Measurements from ENCODE around the gene SPAG9.
"Not testable (repeated sequence)": the region's sequence is repeated elsewhere in the genome, so short reads cannot be mapped to it uniquely, and the experiment has no call there.

SPAG9 gene

DNA sequence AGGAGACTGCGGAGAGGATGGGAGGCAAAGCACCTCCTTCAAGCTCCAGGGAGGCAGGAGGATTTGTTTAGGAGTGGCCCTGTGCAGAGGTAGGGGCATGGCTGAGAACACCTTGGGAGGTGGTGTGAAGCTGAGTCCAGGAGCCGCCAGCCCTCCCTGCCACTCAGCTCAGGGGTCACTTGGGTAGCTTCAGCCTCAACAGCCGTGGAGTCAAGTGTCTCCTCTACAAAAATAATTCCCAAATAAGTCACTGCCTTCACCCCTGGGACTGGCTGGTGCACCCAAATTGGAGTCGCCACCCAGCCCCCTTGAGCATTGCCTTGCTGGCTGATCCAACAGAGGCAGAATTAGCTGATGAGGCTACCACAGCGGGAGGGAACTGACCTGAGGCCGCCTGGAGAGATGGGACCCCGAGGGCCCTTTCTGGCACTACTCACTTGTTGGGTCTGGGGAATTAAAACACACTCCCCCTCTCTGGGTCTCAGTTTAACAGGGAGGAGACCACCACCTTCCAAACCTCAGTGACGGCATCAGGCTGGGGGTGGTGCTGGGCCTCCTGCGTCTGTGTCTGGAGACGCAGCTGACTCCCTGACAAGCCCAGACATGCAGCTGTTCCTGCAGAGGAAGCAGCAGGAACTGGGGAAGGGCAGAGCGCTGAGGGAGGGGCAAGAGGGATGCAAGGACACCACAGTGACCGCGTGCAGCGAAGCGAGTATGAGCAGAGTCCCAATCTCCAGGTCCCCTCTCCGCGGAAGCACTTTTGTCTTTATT is 166.7 kb downstream of the SPAG9 start:
- DNase-seq (ENCODE audit: low spot score): no peak

DNA sequence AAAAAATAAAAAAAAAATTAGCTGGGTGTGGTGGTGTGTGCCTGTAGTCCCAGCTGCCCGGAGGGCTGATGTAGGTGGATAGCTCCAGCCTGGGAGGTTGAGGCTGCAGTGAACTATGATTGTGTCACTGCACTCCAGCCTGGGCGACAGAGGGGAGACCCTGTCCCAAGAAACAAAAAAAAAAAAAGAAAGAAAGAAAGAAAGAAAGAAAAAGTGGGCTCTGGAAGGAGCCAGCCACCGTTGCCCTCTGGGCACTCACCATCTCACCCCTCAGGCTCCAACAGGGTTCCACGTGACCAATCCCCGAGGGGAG is 167.2 kb downstream of the SPAG9 start:
- DNase-seq (ENCODE audit: low spot score): no peak

DNA sequence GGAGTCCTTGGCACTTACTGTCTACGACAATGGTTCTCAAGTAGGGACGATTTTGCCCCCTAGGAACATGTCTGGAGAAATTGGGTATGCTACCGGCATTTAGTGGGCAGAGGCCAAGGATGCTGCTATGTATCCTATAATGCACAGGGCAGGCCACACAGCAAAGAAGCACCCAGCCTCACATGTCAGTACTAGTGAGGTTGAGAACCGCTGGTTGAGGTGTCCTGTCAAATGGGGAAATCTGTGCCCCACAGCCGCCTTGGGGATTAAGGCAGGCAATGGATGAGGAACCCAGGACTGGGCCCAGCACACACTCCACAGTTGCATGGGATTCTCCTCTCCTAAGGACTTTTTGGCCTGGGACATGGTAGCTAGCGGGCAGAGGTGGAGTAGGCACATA is 167.8 kb downstream of the SPAG9 start:
- DNase-seq (ENCODE audit: low spot score): no peak

GRCh38 chr17:50952013-50952412 is 168.7 kb downstream of the SPAG9 start:
- DNase-seq (ENCODE audit: low spot score): peak; percentile 43

DNA sequence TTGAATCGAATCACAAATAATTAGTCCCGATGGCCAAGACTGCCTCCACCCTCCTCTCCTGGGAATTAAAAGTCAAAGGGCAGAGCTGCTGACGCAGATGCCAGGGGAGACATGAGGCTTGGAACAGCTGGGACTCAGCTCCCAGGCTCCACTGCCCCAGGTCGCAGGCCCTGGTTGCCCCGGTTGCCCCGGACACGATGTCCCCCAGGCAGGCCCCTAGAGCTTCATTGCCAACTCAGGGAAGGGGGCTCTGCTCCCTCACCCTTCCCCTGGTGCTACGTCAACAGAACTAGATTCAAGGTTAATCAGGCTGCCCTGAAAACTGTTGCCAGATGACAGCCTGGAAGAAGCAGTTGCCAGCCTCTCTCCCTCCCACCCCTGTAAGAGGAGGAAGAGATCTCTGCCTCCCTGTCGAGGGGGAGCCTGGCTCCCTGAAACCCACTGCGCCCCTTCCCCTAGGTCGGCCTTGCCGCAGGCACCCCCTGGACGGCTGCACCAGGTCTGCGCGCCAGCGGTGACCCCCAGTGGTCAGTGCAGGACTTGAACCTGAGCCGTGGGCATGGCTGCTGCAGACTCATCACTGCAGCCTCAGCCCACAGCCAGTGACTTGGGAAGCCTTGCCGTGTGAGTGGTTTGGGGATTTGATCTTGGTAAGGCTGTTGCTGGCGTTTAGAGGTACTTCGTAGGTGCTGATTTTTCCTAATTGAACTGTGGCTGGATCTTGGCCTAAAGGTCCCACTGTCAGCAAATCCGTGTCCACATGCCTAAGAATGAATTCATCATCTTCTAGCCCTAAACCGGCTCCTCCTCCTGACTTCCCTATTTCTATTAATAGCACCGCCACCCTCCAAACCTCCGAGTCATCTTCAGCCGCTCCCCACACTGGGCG is 170.4 kb downstream of the SPAG9 start:
- peak; percentile 91 for DNase-seq (ENCODE audit: low spot score)

GRCh38 chr17:50949128-50949988 is 171.3 kb downstream of the SPAG9 start:
- no peak for DNase-seq (ENCODE audit: low spot score)

DNA sequence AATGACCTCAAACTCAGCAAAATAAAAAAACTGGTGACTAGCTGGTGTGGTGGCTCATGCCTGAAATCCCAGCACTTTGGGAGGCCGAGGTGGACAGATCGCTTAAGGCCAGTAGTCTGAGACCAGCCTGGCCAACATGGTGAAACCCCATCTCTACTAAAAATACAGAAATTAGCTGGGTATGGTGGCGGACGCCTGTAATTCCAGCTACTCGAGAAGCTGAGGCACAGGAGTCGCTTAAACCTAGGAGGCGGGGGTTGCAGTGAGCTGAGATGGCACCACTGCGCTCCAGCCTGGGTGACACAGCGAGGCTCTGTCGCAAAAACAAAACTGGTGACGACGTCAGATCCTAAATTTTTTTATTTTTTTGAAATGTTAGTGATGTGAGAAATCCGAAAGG is 172.0 kb downstream of the SPAG9 start:
- DNase-seq (ENCODE audit: low spot score): no peak

GRCh38 chr17:50947782-50948543 is 172.7 kb downstream of the SPAG9 start:
- no peak for DNase-seq (ENCODE audit: low spot score)

- no peak for DNase-seq (ENCODE audit: low spot score)
Observed at GRCh38 chr17:50946891-50947781, 173.5 kb downstream of the SPAG9 start.

- DNase-seq (ENCODE audit: low spot score): no peak
Observed at GRCh38 chr17:50946223-50946890, 174.3 kb downstream of the SPAG9 start.

DNA sequence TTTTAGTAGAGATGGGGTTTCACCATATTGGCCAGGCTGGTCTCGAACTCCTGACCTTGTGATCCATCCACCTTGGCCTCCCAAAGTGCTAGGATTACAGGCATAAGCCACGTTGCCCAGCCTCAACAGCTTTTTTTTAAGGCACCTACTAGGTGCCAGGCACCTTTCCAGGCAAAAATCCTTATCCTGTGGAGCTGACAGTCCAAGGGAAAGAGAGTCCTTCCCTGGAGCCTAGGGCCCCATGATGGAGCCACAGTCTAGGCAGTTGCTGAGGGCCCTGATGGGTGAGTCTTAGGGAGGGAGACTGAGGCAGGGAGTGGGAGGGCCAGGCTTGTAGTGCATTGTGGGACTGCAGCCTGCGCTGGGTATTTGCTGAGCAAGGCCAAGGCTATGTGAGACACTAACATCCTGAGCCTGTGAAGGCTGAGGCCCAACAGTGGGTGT is 174.9 kb downstream of the SPAG9 start:
- DNase-seq (ENCODE audit: low spot score): no peak

- DNase-seq (ENCODE audit: low spot score): no peak
Observed at GRCh38 chr17:50944902-50945720, 175.6 kb downstream of the SPAG9 start.

- DNase-seq (ENCODE audit: low spot score): no peak
Observed at GRCh38 chr17:50944054-50944901, 176.4 kb downstream of the SPAG9 start.

DNA sequence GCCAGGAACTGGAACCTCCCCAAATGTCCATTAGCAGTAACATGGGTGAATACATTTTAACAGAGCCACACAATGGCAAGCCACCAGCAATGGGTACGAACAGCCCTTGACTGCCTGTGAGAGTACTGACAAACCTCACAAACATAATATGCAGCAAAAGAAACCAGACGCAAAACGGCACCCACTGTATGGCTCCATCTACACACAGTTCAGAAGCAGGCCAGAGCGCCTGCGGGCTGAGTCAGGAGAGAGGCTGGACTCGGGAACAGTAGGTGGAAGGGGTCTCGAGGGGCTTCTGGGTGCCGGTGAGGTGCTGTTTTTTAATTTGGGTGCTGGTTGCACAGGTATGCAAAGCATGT is 177.1 kb downstream of the SPAG9 start:
- DNase-seq (ENCODE audit: low spot score): no peak

GRCh38 chr17:50941676-50942048 is 179.0 kb downstream of the SPAG9 start:
- DNase-seq (ENCODE audit: low spot score): not testable (repeated sequence)

GRCh38 chr17:50939795-50940684 is 180.6 kb downstream of the SPAG9 start:
- DNase-seq (ENCODE audit: low spot score): no peak

- DNase-seq (ENCODE audit: low spot score): no peak
Observed at GRCh38 chr17:50939542-50939794, 181.2 kb downstream of the SPAG9 start.
